ENCODE results near the gene TAF4.

Gene TAF4

GRCh38 chr20:62021793-62022385 lies 43.8 kb downstream of the TAF4 start:
- DNase-seq (ENCODE audit: low read depth) = no peak

- DNase-seq (ENCODE audit: low read depth) = no peak
These were observed 44.6 kb downstream of the TAF4 start for GRCh38 chr20:62020935-62021701.

- DNase-seq (ENCODE audit: low read depth) = no peak
These were observed 45.7 kb downstream of the TAF4 start for GRCh38 chr20:62019881-62020492.

- no peak for DNase-seq (ENCODE audit: low read depth)
These were observed 46.4 kb downstream of the TAF4 start for GRCh38 chr20:62019144-62019805.

GRCh38 chr20:62018437-62019143 lies 47.1 kb downstream of the TAF4 start:
- no peak for DNase-seq (ENCODE audit: low read depth)

- no peak for DNase-seq (ENCODE audit: low read depth)
These were observed 50.0 kb downstream of the TAF4 start for GRCh38 chr20:62015540-62016288.

- no peak for DNase-seq (ENCODE audit: low read depth)
These were observed 50.7 kb downstream of the TAF4 start for GRCh38 chr20:62014889-62015537.

GRCh38 chr20:62014488-62014775 lies 51.2 kb downstream of the TAF4 start:
- no peak for DNase-seq (ENCODE audit: low read depth)

- DNase-seq (ENCODE audit: low read depth) = no peak
These were observed 53.0 kb downstream of the TAF4 start for GRCh38 chr20:62012631-62013030.

- DNase-seq (ENCODE audit: low read depth) = no peak
These were observed 53.6 kb downstream of the TAF4 start for GRCh38 chr20:62011938-62012534.

- DNase-seq (ENCODE audit: low read depth) = no peak
These were observed 54.3 kb downstream of the TAF4 start for GRCh38 chr20:62011403-62011790.

GRCh38 chr20:62010551-62011402 lies 54.9 kb downstream of the TAF4 start:
- DNase-seq (ENCODE audit: low read depth) = no peak

- no peak for DNase-seq (ENCODE audit: low read depth)
These were observed 55.7 kb downstream of the TAF4 start for GRCh38 chr20:62009869-62010445.

- no peak for DNase-seq (ENCODE audit: low read depth)
These were observed 56.4 kb downstream of the TAF4 start for GRCh38 chr20:62009322-62009721.

- DNase-seq (ENCODE audit: low read depth) = no peak
These were observed 57.0 kb downstream of the TAF4 start for GRCh38 chr20:62008643-62009183.

- DNase-seq (ENCODE audit: low read depth) = no peak
These were observed 58.5 kb downstream of the TAF4 start for GRCh38 chr20:62007127-62007647.

- DNase-seq (ENCODE audit: low read depth) = no peak
These were observed 59.2 kb downstream of the TAF4 start for GRCh38 chr20:62006482-62006881.

GRCh38 chr20:62004614-62005013 lies 61.1 kb downstream of the TAF4 start:
- DNase-seq (ENCODE audit: low read depth) = no peak

All from non-pigmented ciliary epithelial cell (primary cell).